SK-N-SH treated with all-trans-retinoic acid at 6 μM for 48 hours (cell line): ENCODE data around the gene TSSC4.

Experiments
- ATAC-seq: fragments of 200-7000 bp; cut with Tn5 transposase; 3 replicates; pipeline ENCODE4 v1.9.1; 2020; ENCODE audit warnings: mild to moderate bottlenecking, moderate library complexity
- CSDC2 ChIP-seq: fragments of 250-450 bp; sonication (Bioruptor Pico); IDR thresholded peaks from 2 replicates; pipeline ENCODE4 v1.5.0; 2020; ENCODE audit warnings: mild to moderate bottlenecking, moderate library complexity
- ISL1 ChIP-seq: fragments of 250-450 bp; sonication (Bioruptor Pico); IDR thresholded peaks from 2 replicates; pipeline ENCODE4 v2.1.2; 2022; ENCODE audit warnings: mild to moderate bottlenecking, moderate library complexity
- OSR1 ChIP-seq: fragments of 250-450 bp; sonication (Bioruptor Pico); IDR thresholded peaks from 2 replicates; pipeline ENCODE4 v1.8.0; 2022; ENCODE audit warnings: moderate library complexity, mild to moderate bottlenecking, inconsistent platforms
- TCF4 ChIP-seq: fragments of 250-450 bp; sonication (Bioruptor Pico); IDR thresholded peaks from 2 replicates; pipeline ENCODE4 v1.8.0; 2021; ENCODE audit warnings: mild to moderate bottlenecking, moderate library complexity, borderline replicate concordance
- TOX ChIP-seq: fragments of 250-450 bp; sonication (Bioruptor Pico); IDR thresholded peaks from 2 replicates; pipeline ENCODE4 v1.8.0; 2021; ENCODE audit warnings: mild to moderate bottlenecking, moderate library complexity, borderline replicate concordance
- ZFP3 ChIP-seq: fragments of 250-450 bp; sonication (Bioruptor Pico); IDR thresholded peaks from 2 replicates; pipeline ENCODE4 v1.5.0; 2020; ENCODE audit warnings: mild to moderate bottlenecking, moderate library complexity
- ZNF70 ChIP-seq: fragments of 450-650 bp; formaldehyde crosslinking; IDR thresholded peaks from 2 replicates; pipeline ENCODE4 v1.5.0; 2020; ENCODE audit warnings: mild to moderate bottlenecking, moderate library complexity
- TF ChIP-seq, protein P1 (sequence below): fragments of 250-450 bp; sonication (Bioruptor Pico); IDR thresholded peaks from 2 replicates; pipeline ENCODE4 v1.5.1; 2021; ENCODE audit warnings: mild to moderate bottlenecking, moderate library complexity
- TF ChIP-seq, protein P2 (sequence below): fragments of 250-450 bp; sonication (Bioruptor Pico); IDR thresholded peaks from 2 replicates; pipeline ENCODE4 v1.8.0; 2021; ENCODE audit warnings: low read depth, mild to moderate bottlenecking, moderate library complexity, borderline replicate concordance
- TF ChIP-seq, protein P3 (sequence below): fragments of 250-450 bp; sonication (Bioruptor Pico); IDR thresholded peaks from 2 replicates; pipeline ENCODE4 v1.5.1; 2020; ENCODE audit warnings: low read depth, mild to moderate bottlenecking, moderate library complexity

Gene TSSC4

DNA sequence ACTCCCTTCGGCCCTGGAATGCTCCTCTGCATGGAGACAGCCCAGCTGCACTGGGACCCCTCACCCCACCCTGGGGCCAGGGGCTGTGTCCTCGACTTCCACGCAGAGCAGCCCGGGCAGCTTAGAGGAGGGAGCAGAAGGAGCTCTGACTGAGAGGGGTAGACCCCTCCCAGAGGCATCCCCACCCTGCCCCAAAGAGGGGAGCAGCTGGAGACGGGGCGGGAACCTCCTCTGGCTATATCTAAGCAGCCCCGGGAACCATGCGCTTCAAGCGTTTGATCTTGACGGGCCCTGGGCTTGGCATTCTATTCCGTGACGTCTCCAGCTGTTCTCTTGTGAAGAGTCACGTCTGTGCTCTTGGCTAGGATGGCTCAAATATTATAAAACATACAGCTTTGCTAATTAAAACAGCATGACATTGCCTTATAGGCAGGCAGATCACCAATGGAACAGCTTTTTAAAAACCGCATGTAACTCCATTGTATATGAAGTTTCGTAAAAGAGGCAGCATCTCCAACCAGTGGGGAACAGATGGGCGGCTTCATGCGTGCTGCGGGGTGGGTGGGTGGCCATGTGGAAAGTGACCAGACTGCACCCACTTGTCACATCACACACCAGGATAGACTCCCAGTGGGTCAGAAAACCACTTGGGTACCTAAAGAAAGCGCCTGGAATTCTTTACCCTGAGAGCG lies 51.9 kb downstream of the TSSC4 start:
- no peak for TF ChIP-seq ISL1
- TF ChIP-seq ZFP3 (CRISPR knock-in tag) = no peak
- no peak for TF ChIP-seq CSDC2 (CRISPR knock-in tag)
- TF ChIP-seq TOX (CRISPR knock-in tag) = no peak
- TF ChIP-seq, protein P1, sequence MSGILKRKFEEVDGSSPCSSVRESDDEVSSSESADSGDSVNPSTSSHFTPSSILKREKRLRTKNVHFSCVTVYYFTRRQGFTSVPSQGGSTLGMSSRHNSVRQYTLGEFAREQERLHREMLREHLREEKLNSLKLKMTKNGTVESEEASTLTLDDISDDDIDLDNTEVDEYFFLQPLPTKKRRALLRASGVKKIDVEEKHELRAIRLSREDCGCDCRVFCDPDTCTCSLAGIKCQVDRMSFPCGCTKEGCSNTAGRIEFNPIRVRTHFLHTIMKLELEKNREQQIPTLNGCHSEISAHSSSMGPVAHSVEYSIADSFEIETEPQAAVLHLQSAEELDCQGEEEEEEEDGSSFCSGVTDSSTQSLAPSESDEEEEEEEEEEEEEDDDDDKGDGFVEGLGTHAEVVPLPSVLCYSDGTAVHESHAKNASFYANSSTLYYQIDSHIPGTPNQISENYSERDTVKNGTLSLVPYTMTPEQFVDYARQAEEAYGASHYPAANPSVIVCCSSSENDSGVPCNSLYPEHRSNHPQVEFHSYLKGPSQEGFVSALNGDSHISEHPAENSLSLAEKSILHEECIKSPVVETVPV (CRISPR knock-in tag) = no peak
- ATAC-seq = no peak

DNA sequence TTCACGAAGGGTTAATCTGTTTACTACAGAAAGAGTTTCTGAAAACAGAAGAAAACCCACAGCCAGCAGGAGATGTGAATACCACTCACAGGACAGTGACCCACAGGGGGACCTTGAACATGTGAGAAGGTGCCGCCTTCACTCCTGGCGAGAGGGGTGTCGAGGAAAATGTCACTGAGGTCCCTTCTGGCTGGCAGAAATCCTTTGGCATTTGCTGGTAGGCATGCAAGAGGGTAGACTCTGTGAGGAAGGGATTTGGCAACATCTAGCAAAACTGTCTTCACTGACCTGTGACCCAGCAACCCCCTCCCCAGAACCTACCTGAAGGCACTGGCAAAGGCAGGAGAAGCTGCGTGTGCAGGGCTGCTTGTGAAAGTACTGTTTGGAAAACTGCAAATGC lies 52.9 kb downstream of the TSSC4 start:
- TF ChIP-seq ZNF70 (CRISPR knock-in tag) (no peak), TCF4 (CRISPR knock-in tag) (no peak), CSDC2 (CRISPR knock-in tag) (no peak), OSR1 (CRISPR knock-in tag) (no peak)
- TF ChIP-seq, protein P2, sequence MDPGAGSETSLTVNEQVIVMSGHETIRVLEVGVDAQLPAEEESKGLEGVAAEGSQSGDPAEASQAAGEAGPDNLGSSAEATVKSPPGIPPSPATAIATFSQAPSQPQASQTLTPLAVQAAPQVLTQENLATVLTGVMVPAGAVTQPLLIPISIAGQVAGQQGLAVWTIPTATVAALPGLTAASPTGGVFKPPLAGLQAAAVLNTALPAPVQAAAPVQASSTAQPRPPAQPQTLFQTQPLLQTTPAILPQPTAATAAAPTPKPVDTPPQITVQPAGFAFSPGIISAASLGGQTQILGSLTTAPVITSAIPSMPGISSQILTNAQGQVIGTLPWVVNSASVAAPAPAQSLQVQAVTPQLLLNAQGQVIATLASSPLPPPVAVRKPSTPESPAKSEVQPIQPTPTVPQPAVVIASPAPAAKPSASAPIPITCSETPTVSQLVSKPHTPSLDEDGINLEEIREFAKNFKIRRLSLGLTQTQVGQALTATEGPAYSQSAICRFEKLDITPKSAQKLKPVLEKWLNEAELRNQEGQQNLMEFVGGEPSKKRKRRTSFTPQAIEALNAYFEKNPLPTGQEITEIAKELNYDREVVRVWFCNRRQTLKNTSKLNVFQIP = no peak
- TF ChIP-seq, protein P3, sequence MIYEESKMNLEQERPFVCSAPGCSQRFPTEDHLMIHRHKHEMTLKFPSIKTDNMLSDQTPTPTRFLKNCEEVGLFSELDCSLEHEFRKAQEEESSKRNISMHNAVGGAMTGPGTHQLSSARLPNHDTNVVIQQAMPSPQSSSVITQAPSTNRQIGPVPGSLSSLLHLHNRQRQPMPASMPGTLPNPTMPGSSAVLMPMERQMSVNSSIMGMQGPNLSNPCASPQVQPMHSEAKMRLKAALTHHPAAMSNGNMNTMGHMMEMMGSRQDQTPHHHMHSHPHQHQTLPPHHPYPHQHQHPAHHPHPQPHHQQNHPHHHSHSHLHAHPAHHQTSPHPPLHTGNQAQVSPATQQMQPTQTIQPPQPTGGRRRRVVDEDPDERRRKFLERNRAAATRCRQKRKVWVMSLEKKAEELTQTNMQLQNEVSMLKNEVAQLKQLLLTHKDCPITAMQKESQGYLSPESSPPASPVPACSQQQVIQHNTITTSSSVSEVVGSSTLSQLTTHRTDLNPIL (CRISPR knock-in tag) = no peak
- ATAC-seq = no peak
